HG03354 (cell line): ENCODE results near the gene CSNK1G1.

Experiments used
- ATAC-seq: cut with Tn5 transposase; IDR thresholded peaks from one replicate; pipeline ENCODE4 v1.9.1; 2021; ENCODE audit warnings: mild to moderate bottlenecking; ENCODE audit not compliant: unreplicated experiment, poor library complexity, severe bottlenecking

The CSNK1G1 gene

GRCh38 chr15:64162478-64162868, 193.5 kb downstream of the CSNK1G1 start:
- peak; percentile 29 for ATAC-seq

- no peak for ATAC-seq
Observed at GRCh38 chr15:64161688-64162477, 194.1 kb downstream of the CSNK1G1 start.

GRCh38 chr15:64158363-64159134, 197.4 kb downstream of the CSNK1G1 start:
- ATAC-seq, result no peak

- no peak for ATAC-seq
Observed at GRCh38 chr15:64157599-64158125, 198.3 kb downstream of the CSNK1G1 start.

GRCh38 chr15:64156652-64157331, 199.2 kb downstream of the CSNK1G1 start:
- no peak for ATAC-seq

- no peak for ATAC-seq
Observed at GRCh38 chr15:64155802-64156651, 199.9 kb downstream of the CSNK1G1 start.

GRCh38 chr15:64153480-64154367, 202.2 kb downstream of the CSNK1G1 start:
- ATAC-seq, result peak; percentile 60

GRCh38 chr15:64152507-64153387, 203.2 kb downstream of the CSNK1G1 start:
- peak; percentile 20 for ATAC-seq

GRCh38 chr15:64151727-64152506, 204.1 kb downstream of the CSNK1G1 start, which contains the start of gene SNX22:
Gene SNX22 (plus strand): TSS chr15:64151731. CDS start chr15:64151776, 45 bp downstream.
- ATAC-seq, result peak; percentile 8

- ATAC-seq, result no peak
Observed at GRCh38 chr15:64149893-64150578, 205.9 kb downstream of the CSNK1G1 start.

- no peak for ATAC-seq
Observed at GRCh38 chr15:64149424-64149823, 206.5 kb downstream of the CSNK1G1 start.

- no peak for ATAC-seq
Observed at GRCh38 chr15:64148581-64148980, 207.4 kb downstream of the CSNK1G1 start.

GRCh38 chr15:64148168-64148567, 207.8 kb downstream of the CSNK1G1 start:
- no peak for ATAC-seq

- ATAC-seq, result no peak
Observed at GRCh38 chr15:64146885-64147681, 208.9 kb downstream of the CSNK1G1 start.

- ATAC-seq, result no peak
Observed at GRCh38 chr15:64146520-64146884, 209.5 kb downstream of the CSNK1G1 start.
